ENCODE data around the gene PIGH. TPM values are rescaled to one million over a fixed set of nuclear protein-coding genes. Genes with fewer than 3 reads are reported as not detected.

The PIGH gene, protein sequence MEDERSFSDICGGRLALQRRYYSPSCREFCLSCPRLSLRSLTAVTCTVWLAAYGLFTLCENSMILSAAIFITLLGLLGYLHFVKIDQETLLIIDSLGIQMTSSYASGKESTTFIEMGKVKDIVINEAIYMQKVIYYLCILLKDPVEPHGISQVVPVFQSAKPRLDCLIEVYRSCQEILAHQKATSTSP
- total RNA-seq (2013; cell fraction: nucleolus; rRNA removed) = 36.2 and 37.4 TPM in 2 replicates
- total RNA-seq (2014; rRNA removed) (26.5 and 29.9 TPM in 2 replicates), total RNA-seq (2014; rRNA removed; fragmentation: Illumina TruSeq; extraction: Trizol) (17.6 and 19.3 TPM in 2 replicates), total RNA-seq (2021) (16.6 and 19.4 TPM in 2 replicates), polyA plus RNA-seq (2011; rRNA removed) (46.6 and 52.3 TPM in 2 replicates), polyA plus RNA-seq (2014; fragmentation: Illumina TruSeq; extraction: Trizol) (19.5 and 22.8 TPM in 2 replicates), polyA plus RNA-seq (2014; fragmentation: Nextera tagmentation; extraction: Ambion mirVana) (10 to 100 TPM; 15.5 to 17.8 TPM), polyA plus RNA-seq (2014; rRNA removed) (34.4 and 41.7 TPM in 2 replicates), polyA plus RNA-seq (2016; fragmentation: Nextera tagmentation; extraction: Ambion mirVana) (10 to 100 TPM; 25.0 to 26.5 TPM), polyA minus RNA-seq (2011; rRNA and poly(A)+ RNA removed) (21.1 and 22.1 TPM in 2 replicates), Bru-seq, nascent RNA (percentile 76 among the genes with signal in this experiment), BruChase-seq, experiment 1, labeled RNA remaining after a 6-hour chase (percentile 60 among the genes with signal in this experiment), BruChase-seq, experiment 2, labeled RNA remaining after a 2-hour chase (percentile 68 among the genes with signal in this experiment)
- 15.3 TPM for polyA plus RNA-seq (2011; ENCODE audit: low read depth)
- polyA plus RNA-seq (2011; cell fraction: cytosol; rRNA removed) = 38.0 and 92.9 TPM in 2 replicates
- 138 and 169 TPM in 2 replicates for polyA plus RNA-seq (2011; cell fraction: nucleus; rRNA removed)
- 18.5 and 19.9 TPM in 2 replicates for polyA plus RNA-seq (2012)
- polyA minus RNA-seq (2011; cell fraction: cytosol; rRNA and poly(A)+ RNA removed) = 11.9 and 13.6 TPM in 2 replicates
- polyA minus RNA-seq (2011; cell fraction: nucleus; rRNA and poly(A)+ RNA removed) = 13.3 and 21.0 TPM in 2 replicates
- long read RNA-seq, experiment 1, transcript PIGH-201 (4 exons, 1,420 nt) = major isoform, 24 of 30 reads
- long read RNA-seq, experiment 1, partial matches to known transcripts = 0 of 30 reads
- long read RNA-seq, experiment 1, other reads (novel, unspliced or antisense) = 1 of 30 reads
- long read RNA-seq, experiment 2, transcript PIGH-201 (4 exons, 1,420 nt) = major isoform, 90 of 106 reads
- long read RNA-seq, experiment 2, partial matches to known transcripts = 1 of 106 reads
- long read RNA-seq, experiment 2, other reads (novel, unspliced or antisense) = 3 of 106 reads

GRCh38 chr14:67599698-67600561 is at the start of gene PIGH:
Gene PIGH (minus strand): TSS chr14:67600268. CDS start chr14:67600203, 65 bp downstream.
- intact Hi-C loops (cut with micrococcal nuclease; ENCODE audit: unreplicated experiment) (no loop called here), in situ Hi-C loops (cut with MboI) (no loop called here)
- RAD21 ChIA-PET (ENCODE audit: unreplicated experiment) = interaction anchor here (0.7 to 2.8 kb wide), 14 partner anchors 9 to 240 kb away, joined by 3 to 13 read pairs (median 4); partner anchors contain the start of gene ATP6V1D
- H2AFZ ChIP-seq (ENCODE audit: control insufficient read depth, low read depth, low read length) = peak within 1 kb of the TSS; percentile 39
- peaks cover 9% of the 10 kb centered on the region; the same call in 1 of the 2 replicates for H3K4me1 ChIP-seq (ENCODE audit: control insufficient read depth, insufficient read depth, low read length)
- DNase-seq (ENCODE audit: low read depth, low spot score) = peak; percentile 56
- no TSS peak for BruUV-seq (replicated peaks)
- POLR2A ChIA-PET = interaction anchor here (0.5 to 3.2 kb wide), 8 partner anchors 9 to 219 kb away, joined by 3 to 9 read pairs (median 5); partner anchors contain the start of genes ARG2 and RDH11
- no peaks in the 10 kb centered on the region for H4K20me1 ChIP-seq (ENCODE audit: control insufficient read depth, insufficient read depth)
- H3K4me2 ChIP-seq (ENCODE audit: control insufficient read depth, insufficient read depth) = peak within 1 kb of the TSS; percentile 86
- peak within 1 kb of the TSS; percentile 85 for H3K4me3 ChIP-seq
- no peaks in the 10 kb centered on the region for H3K27me3 ChIP-seq (replicated peaks in 1 of 2; ENCODE audit: control insufficient read depth in 2 of 2, insufficient read depth in 2 of 2, low read length in 1 of 2)
- CTCF ChIA-PET = interaction anchor here (0.6 to 4.2 kb wide), 27 partner anchors 9 to 1685 kb away, joined by 3 to 30 read pairs (median 5); partner anchors contain the start of genes ARG2, RDH11, RDH12 and VTI1B
- H3K36me3 ChIP-seq (ENCODE audit: control insufficient read depth in 2 of 2, insufficient read depth in 2 of 2, low read length in 1 of 2) = no peaks in the 10 kb centered on the region
- H3K79me2 ChIP-seq (ENCODE audit: control insufficient read depth, insufficient read depth, low read length) = peaks cover 10% of the 10 kb centered on the region
- SMC1A ChIA-PET (ENCODE audit: uncharacterized antibody, unreplicated experiment) = interaction anchor here (0.6 to 2.8 kb wide), 16 partner anchors 11 to 635 kb away, joined by 3 to 15 read pairs (median 3); partner anchors contain the start of gene RDH11
- ATAC-seq = peak; percentile 96
- H3K27ac ChIP-seq (ENCODE audit: control insufficient read depth, insufficient read depth) = peak within 1 kb of the TSS; percentile 70
- peak; percentile 69 for FAIRE-seq
- peak within 1 kb of the TSS; percentile 80 for H3K9ac ChIP-seq (ENCODE audit: control insufficient read depth, insufficient read depth, low read length)
- peaks cover 2% of the 10 kb centered on the region; the same call in 1 of the 3 replicates for H3K9me3 ChIP-seq (replicated peaks; ENCODE audit: control insufficient read depth, insufficient read depth, low read length)
- 2% methylated on average over 77 of the region's 77 CpGs for WGBS (ENCODE audit: insufficient coverage, insufficient replicate concordance, low lambda C conversion rate, missing lambda C conversion rate)
- TF ChIP-seq IKZF2 (IDR thresholded peaks at IDR 0.05) (peak in 1 of 2 experiments; percentile 32; a peak in 1 of 4 replicates), POU2F2 (IDR thresholded peaks at IDR 0.05; ENCODE audit: borderline replicate concordance, low read depth, low read length) (peak; percentile 39; the same call in 1 of the 3 replicates), SMARCA5 (IDR thresholded peaks at IDR 0.05) (peak; percentile 67), REST (IDR thresholded peaks at IDR 0.05; ENCODE audit: low read depth, low read length) (peak; percentile 72), DPF2 (IDR thresholded peaks at IDR 0.05) (peak; percentile 60; the same call in 1 of the 2 replicates), CREB1 (IDR thresholded peaks at IDR 0.05; ENCODE audit: low read depth) (peak; percentile 88), E4F1 (IDR thresholded peaks at IDR 0.05; ENCODE audit: borderline replicate concordance, partially characterized antibody) (no peak), POLR2A (IDR thresholded peaks at IDR 0.05; ENCODE audit: low read depth, low read length) (peak; percentile 85), RELA (IDR thresholded peaks at IDR 0.05; ENCODE audit: borderline replicate concordance, partially characterized antibody) (peak; percentile 34), LARP7 (IDR thresholded peaks at IDR 0.05) (peak; percentile 77)
